K562 (cell line): Measurements from ENCODE around the gene RTP5.

ENCODE experiments used
- CBX1 ChIP-seq: sonication (generic); IDR thresholded peaks from 2 replicates; pipeline ENCODE4 v1.6.1; 2016; ENCODE audit warnings: antibody characterized with exemption, low read depth, mild to moderate bottlenecking
- CEBPB ChIP-seq: fragments of 450-650 bp; IDR thresholded peaks from 2 replicates; pipeline ENCODE4 v1.6.1; 2016; ENCODE audit warnings: missing genetic modification characterization, missing compliant biosample characterization
- CTCF ChIP-seq, 3 experiments: IDR thresholded peaks in 2 of 3; conservative IDR thresholded peaks in 1 of 3; 2 replicates each; pipeline ENCODE4 v1.5.1; 2011 to 2012; ENCODE audit warnings: low read length in 3 of 3, mild to moderate bottlenecking in 3 of 3, control low read depth in 2 of 3, improper control_type of control experiment in 1 of 3, inconsistent platforms in 1 of 3, low read depth in 1 of 3, mixed read lengths in 1 of 3, moderate library complexity in 1 of 3; ENCODE audit not compliant: insufficient read depth in 2 of 3
- GABPA ChIP-seq: fragments of 200-800 bp; sonication (Bioruptor generic); conservative IDR thresholded peaks from 2 replicates; pipeline ENCODE4 v1.6.1; 2016; ENCODE audit warnings: low read depth, missing genetic modification characterization, missing compliant biosample characterization
- KLF1 ChIP-seq: fragments of 450-650 bp; IDR thresholded peaks from 2 replicates; pipeline ENCODE4 v1.6.1; 2016; ENCODE audit warnings: missing genetic modification characterization, missing compliant biosample characterization
- KLF16 ChIP-seq: IDR thresholded peaks from 2 replicates; pipeline ENCODE4 v1.6.1; 2016; ENCODE audit warnings: antibody characterized with exemption
- L3MBTL2 ChIP-seq: fragments of 450-650 bp; IDR thresholded peaks from 2 replicates; pipeline ENCODE4 v1.6.1; 2016; ENCODE audit warnings: mild to moderate bottlenecking, moderate library complexity
- MAFG ChIP-seq: fragments of 450-650 bp; conservative IDR thresholded peaks from 2 replicates; pipeline ENCODE4 v1.6.1; 2016; ENCODE audit warnings: missing genetic modification characterization, missing compliant biosample characterization
- POLR3G ChIP-seq: IDR thresholded peaks from 2 replicates; pipeline ENCODE4 v1.6.1; 2011; ENCODE audit not compliant: insufficient read length, insufficient replicate concordance; ENCODE audit errors: extremely low read depth
- SIRT6 ChIP-seq: IDR thresholded peaks from one replicate; pipeline ENCODE4 v1.6.1; 2012; ENCODE audit warnings: low read depth, mild to moderate bottlenecking, control low read depth, inconsistent platforms, low read length, moderate library complexity
- ZNF146 ChIP-seq: IDR thresholded peaks from one replicate; pipeline ENCODE4 v1.6.1; 2018; ENCODE audit warnings: missing compliant biosample characterization; ENCODE audit not compliant: unreplicated experiment
- ZNF75A ChIP-seq: fragments of 450-650 bp; formaldehyde crosslinking; IDR thresholded peaks from 2 replicates; pipeline ENCODE4 v1.4.0; 2020; ENCODE audit warnings: mild to moderate bottlenecking
- ZSCAN32 ChIP-seq: fragments of 450-650 bp; formaldehyde crosslinking; IDR thresholded peaks from 2 replicates; pipeline ENCODE4 v1.4.0; 2020; ENCODE audit warnings: mild to moderate bottlenecking, moderate library complexity

- no peak for TF ChIP-seq CTCF (IDR thresholded peaks at IDR 0.05 in 2 of 3, conservative IDR thresholded peaks at IDR 0.05 in 1 of 3; ENCODE audit: insufficient read depth in 2 of 3, low read depth in 1 of 3, low read length in 3 of 3)
- TF ChIP-seq POLR3G = no peak
- TF ChIP-seq KLF1 (tag) = no peak
- no peak for TF ChIP-seq L3MBTL2
- TF ChIP-seq SIRT6 = no peak
- TF ChIP-seq CBX1 = no peak
- no peak for TF ChIP-seq MAFG (tag)
- TF ChIP-seq GABPA (tag) = no peak
- TF ChIP-seq ZNF146 (CRISPR knock-in tag) = no peak
- no peak for TF ChIP-seq KLF16
- no peak for TF ChIP-seq ZNF75A
- TF ChIP-seq CEBPB (tag) = no peak
- TF ChIP-seq ZSCAN32 (CRISPR knock-in tag) = no peak
These were observed 1.3 kb downstream of the RTP5 start for GRCh38 chr2:241870611-241871537.
